Neutrophil (primary cell): ENCODE results near the gene CRX.
"Not testable (repeated sequence)": the region's sequence is repeated elsewhere in the genome, so short reads cannot be mapped to it uniquely, and the experiment has no call there.

Experiments used
- H3K27ac ChIP-seq: fragments of 200-600 bp; sonication (generic); 2 replicates; pipeline ENCODE4 v1.5.1; 2016; ENCODE audit warnings: mild to moderate bottlenecking, moderate library complexity
- H3K27me3 ChIP-seq: fragments of 200-600 bp; sonication (generic); 2 replicates; pipeline ENCODE4 v1.6.0; 2016; ENCODE audit warnings: mild to moderate bottlenecking
- H3K36me3 ChIP-seq: fragments of 200-600 bp; sonication (generic); 2 replicates; pipeline ENCODE4 v1.5.1; 2017
- H3K4me1 ChIP-seq, 2 experiments: fragments of 200-600 bp in 1 of 2; sonication (generic) in 1 of 2; 1 replicate in 1 of 2; 2 replicates in 1 of 2; pipeline versions ENCODE4 v1.5.1 to v1.6.1; 2013 to 2016; ENCODE audit warnings: low read depth in 1 of 2, low read length in 1 of 2, mild to moderate bottlenecking in 1 of 2, moderate library complexity in 1 of 2; ENCODE audit not compliant: control insufficient read depth in 1 of 2, insufficient read depth in 1 of 2
- H3K4me3 ChIP-seq, 2 experiments: fragments of 200-600 bp in 1 of 2; sonication (generic) in 1 of 2; 1 replicate in 1 of 2; 2 replicates in 1 of 2; pipeline ENCODE4 v1.5.1; 2013 to 2016; ENCODE audit warnings: low read depth in 1 of 2, low read length in 1 of 2, mild to moderate bottlenecking in 1 of 2, moderate library complexity in 1 of 2
- H3K9me3 ChIP-seq: fragments of 200-600 bp; sonication (generic); 2 replicates; pipeline ENCODE4 v1.5.1; 2016
- TF ChIP-seq, protein P1 (sequence below): fragments of 200-600 bp; sonication (generic); IDR thresholded peaks from 2 replicates; pipeline ENCODE4 v1.5.1; 2016; ENCODE audit warnings: antibody characterized with exemption

The CRX gene

DNA sequence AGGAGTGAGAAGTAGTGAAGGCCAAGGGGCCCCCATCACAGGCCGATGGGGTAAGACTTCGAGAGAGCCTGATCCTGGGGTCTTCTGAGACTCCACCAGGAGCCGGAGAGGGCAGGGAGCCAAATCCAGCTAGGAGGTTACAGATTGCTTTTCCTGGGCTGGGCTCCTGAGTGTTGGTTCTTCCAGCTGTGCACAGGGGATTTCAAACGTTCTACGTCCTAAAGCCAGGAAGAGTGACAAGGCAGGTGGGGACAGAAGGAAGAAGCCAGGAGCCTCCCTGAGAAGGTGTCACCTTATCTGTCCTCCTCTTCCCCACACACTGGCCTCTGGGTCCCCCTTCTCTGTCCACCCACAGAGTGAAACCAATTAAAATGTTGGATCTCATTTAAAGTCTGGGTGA, 21.2 kb downstream of the CRX start:
- Histone ChIP-seq H3K36me3 (no peaks in the 10 kb centered on the region), H3K27ac (no peak overlapping the region), H3K4me1 (no peaks in the 10 kb centered on the region), H3K27me3 (peaks cover 4% of the 10 kb centered on the region), H3K9me3 (no peaks in the 10 kb centered on the region), H3K4me3 (no peak overlapping the region)
- TF ChIP-seq, protein P1, sequence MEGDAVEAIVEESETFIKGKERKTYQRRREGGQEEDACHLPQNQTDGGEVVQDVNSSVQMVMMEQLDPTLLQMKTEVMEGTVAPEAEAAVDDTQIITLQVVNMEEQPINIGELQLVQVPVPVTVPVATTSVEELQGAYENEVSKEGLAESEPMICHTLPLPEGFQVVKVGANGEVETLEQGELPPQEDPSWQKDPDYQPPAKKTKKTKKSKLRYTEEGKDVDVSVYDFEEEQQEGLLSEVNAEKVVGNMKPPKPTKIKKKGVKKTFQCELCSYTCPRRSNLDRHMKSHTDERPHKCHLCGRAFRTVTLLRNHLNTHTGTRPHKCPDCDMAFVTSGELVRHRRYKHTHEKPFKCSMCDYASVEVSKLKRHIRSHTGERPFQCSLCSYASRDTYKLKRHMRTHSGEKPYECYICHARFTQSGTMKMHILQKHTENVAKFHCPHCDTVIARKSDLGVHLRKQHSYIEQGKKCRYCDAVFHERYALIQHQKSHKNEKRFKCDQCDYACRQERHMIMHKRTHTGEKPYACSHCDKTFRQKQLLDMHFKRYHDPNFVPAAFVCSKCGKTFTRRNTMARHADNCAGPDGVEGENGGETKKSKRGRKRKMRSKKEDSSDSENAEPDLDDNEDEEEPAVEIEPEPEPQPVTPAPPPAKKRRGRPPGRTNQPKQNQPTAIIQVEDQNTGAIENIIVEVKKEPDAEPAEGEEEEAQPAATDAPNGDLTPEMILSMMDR = no peak

DNA sequence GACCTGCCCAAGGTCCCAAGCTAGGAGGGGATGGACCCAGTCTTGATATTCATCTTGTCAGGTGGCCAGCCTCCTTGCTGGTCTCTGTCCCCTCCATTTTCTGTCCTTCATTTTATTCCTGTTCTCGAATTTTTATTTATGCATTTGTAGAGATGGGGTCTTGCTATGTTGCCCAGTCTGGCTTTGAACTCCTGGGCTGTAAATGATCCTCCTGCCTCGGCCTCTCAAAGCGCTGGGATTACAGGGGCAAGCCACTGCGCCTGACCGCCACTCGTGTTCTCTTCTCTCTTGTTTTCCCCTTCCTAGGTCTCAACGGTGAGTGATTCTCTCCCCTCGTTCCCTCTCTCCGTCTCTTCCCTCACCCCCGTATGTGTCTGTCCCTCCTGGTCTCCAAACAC, 26.7 kb downstream of the CRX start:
- TF ChIP-seq, protein P1 = no peak
- no peak overlapping the region for H3K27ac ChIP-seq

DNA sequence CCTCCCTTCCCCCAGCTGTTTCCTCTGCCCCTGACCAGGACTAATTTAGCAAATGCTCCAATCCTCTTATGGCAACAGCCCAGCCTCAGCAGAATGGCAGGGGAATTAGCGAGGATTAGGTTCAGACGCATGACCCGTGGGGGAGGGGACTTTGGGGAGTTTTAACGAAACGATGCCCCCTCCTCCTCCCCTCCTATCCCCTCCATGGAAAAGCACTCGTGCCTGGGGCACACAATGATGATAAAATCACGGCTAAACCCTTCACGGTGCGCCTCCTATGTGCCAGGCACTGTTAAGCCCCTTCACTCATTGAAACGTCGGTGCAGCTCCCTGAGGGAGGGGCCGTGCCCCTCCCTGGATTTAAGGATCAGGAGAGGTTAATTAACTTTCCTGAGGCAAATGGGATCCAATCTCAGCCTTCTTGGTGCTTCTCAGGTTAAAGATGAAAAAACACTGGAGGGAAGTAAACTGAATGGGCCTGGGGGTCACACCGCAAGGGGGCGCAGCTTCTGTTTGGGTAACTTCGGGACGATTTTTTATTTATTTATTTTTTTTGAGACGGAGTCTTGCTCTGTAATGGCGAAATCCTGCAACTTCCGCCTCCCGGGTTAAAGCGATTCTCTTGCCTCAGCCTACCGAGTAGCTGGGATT, 27.2 kb downstream of the CRX start:
- H3K9me3 ChIP-seq = no peaks in the 10 kb centered on the region
- H3K4me3 ChIP-seq = no peak overlapping the region
- TF ChIP-seq, protein P1 = no peak
- H3K27me3 ChIP-seq = peaks cover 55% of the 10 kb centered on the region
- no peak overlapping the region for H3K27ac ChIP-seq
- no peaks in the 10 kb centered on the region for H3K4me1 ChIP-seq
- H3K36me3 ChIP-seq = no peaks in the 10 kb centered on the region

More for the DNA sequence above, 26.7 kb downstream of the CRX start:
- Histone ChIP-seq H3K9me3 (no peaks in the 10 kb centered on the region), H3K27me3 (peaks cover 50% of the 10 kb centered on the region), H3K36me3 (no peaks in the 10 kb centered on the region), H3K4me1 (no peaks in the 10 kb centered on the region), H3K4me3 (no peak overlapping the region)

DNA sequence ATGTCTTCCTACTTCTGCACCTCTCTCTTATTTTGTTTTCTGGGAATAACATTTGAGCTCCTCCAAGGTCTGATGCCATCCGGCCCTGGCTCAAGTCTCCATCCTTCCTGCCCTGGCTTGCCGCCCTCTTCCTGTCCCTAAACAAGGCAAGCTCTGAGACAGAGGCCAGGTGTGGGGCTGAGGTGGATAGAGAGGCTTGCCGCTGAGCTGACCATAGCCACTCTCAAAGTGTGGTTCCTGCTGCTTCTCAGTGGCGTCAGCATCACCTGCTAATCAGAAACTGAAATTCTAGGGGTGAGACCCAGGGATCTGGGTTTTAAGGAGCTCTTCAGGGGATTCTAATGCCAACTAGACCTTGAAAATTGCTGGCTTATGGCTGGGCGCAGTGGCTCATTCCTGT, 31.3 kb downstream of the CRX start:
- Histone ChIP-seq H3K27me3 (peaks cover 53% of the 10 kb centered on the region), H3K4me1 (no peaks in the 10 kb centered on the region), H3K9me3 (no peaks in the 10 kb centered on the region), H3K4me3 (no peak overlapping the region), H3K36me3 (no peaks in the 10 kb centered on the region), H3K27ac (no peak overlapping the region)
- TF ChIP-seq, protein P1 = no peak

DNA sequence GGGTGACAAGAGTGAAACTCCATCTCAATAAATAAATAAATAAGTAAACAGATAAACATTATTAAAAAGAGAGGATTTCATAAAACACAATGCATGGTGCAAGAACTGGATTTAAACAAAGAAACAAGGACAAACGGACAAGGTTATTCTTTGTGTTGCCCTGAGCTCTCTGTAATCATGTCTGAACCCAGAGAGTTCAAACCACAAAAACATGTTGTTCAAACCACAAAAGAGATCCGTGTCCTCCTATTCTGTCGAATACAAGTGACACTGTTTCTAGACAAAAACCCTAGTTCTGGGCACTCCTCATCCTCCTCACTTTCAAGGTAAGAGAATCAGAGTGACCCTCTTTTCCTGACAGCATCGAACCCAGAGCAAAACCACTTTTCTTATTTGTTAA, 32.7 kb downstream of the CRX start:
- Histone ChIP-seq H3K27me3 (peaks cover 39% of the 10 kb centered on the region), H3K27ac (no peak overlapping the region), H3K9me3 (no peaks in the 10 kb centered on the region), H3K4me3 (no peak overlapping the region), H3K4me1 (no peaks in the 10 kb centered on the region), H3K36me3 (no peaks in the 10 kb centered on the region)
- TF ChIP-seq, protein P1 = no peak

DNA sequence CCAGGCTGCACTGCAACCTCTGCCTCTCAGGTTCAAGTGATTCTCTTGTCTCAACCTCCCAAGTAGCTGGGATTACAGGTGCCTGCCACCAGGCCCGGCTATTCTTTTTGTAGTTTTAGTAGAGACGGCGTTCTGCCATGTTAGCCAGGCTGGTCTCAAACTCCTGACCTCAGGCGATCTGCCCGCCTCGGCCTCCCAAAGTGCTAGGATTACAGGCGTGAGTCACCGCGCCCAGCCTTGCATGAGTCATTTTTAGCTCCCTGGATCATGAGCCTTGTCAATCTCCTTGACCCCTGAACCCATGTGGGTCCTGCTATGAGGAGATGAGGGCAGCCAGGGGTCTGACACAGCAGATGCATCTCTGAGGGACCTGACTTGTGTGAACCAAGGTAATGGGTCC, 36.5 kb downstream of the CRX start:
- H3K4me1 ChIP-seq, H3K27ac ChIP-seq, H3K36me3 ChIP-seq, H3K4me3 ChIP-seq, H3K9me3 ChIP-seq: not testable (repeated sequence)
- H3K27me3 ChIP-seq = peaks cover 33% of the 10 kb centered on the region

DNA sequence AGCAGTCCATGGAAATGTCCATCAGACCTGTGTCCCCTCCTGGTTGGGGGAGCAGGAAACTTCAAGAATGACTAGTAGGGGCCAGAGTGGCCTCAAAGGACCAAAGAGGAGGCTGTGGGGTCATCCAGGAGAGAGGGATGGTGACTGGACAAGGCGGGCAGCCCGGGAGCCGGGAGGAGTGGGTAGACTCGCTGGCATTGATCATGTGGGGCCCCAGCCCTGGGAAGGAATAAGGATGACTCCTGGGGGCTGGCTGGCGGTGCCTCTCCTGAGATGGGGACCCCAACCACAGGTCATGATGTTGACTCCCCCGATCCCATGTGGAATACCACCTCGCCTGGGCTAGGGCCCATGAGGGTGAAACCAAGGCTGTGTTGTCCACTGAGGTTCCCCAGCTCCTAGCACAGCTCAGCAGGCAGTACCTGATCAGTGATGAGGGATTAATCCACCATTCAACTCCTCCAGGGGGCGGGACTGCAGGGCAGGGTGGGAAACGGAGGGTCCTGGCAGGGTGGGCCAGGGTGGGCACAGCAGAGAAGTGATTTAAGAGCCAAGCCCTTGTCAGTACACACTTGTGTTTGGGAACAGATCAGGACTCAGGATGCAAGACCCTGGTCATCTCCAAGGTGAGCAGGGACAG, 37.0 kb downstream of the CRX start, which contains the start of gene TPRX2:
Gene TPRX2 (plus strand): TSS at position 590 of the 640 bp plus-strand sequence. CDS start 12 bp downstream, at position 602.
- peaks cover 33% of the 10 kb centered on the region for H3K27me3 ChIP-seq
- H3K9me3 ChIP-seq, H3K4me1 ChIP-seq, H3K27ac ChIP-seq, H3K36me3 ChIP-seq, H3K4me3 ChIP-seq: not testable (repeated sequence)

DNA sequence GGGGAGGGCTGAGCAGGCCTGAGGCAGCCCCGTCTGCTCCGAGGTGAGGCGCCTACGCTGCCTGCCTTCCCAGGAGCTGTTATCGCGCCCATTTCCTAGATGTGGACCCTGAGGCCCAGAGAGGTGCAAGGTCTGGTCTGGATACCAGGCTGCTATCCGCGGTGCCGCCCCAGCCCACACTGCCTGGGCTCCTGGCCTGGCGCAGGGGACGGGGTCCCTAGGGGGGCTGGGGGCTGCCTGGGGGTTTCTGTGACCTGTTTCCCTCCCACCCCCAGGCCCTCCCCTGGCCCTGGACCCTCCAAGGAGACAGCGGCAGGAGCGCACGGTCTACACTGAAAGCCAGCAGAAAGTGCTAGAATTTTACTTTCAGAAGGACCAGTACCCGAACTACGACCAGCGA, 38.1 kb downstream of the CRX start:
- not testable (repeated sequence) for H3K4me3 ChIP-seq, H3K27ac ChIP-seq, H3K4me1 ChIP-seq, H3K36me3 ChIP-seq, H3K9me3 ChIP-seq
- H3K27me3 ChIP-seq = peaks cover 29% of the 10 kb centered on the region
